ENCODE data around the gene SPPL3.
"Not testable (repeated sequence)": the region's sequence is repeated elsewhere in the genome, so short reads cannot be mapped to it uniquely, and the experiment has no call there.

The SPPL3 gene

GRCh38 chr12:120751389-120751788 lies 152.8 kb downstream of the SPPL3 start:
- no peak for DNase-seq (ENCODE audit: low read depth in 4 of 4, low spot score in 1 of 4)

GRCh38 chr12:120750806-120751205 lies 153.4 kb downstream of the SPPL3 start:
- DNase-seq (ENCODE audit: low read depth in 4 of 4, low spot score in 1 of 4) = no peak

GRCh38 chr12:120749256-120749655 lies 154.9 kb downstream of the SPPL3 start:
- DNase-seq (ENCODE audit: low read depth in 4 of 4, low spot score in 1 of 4) = no peak

- DNase-seq (ENCODE audit: low read depth in 4 of 4, low spot score in 1 of 4) = no peak
Measured at GRCh38 chr12:120748242-120748641, 155.9 kb downstream of the SPPL3 start.

GRCh38 chr12:120744922-120745493 lies 159.2 kb downstream of the SPPL3 start:
- DNase-seq (ENCODE audit: low read depth in 4 of 4, low spot score in 1 of 4) = no peak

- DNase-seq (ENCODE audit: low read depth in 4 of 4, low spot score in 1 of 4) = no peak
Measured at GRCh38 chr12:120741476-120742421, 162.4 kb downstream of the SPPL3 start.

- DNase-seq (ENCODE audit: low read depth in 4 of 4, low spot score in 1 of 4) = no peak
Measured at GRCh38 chr12:120740871-120741270, 163.3 kb downstream of the SPPL3 start.

GRCh38 chr12:120739821-120740613 lies 164.1 kb downstream of the SPPL3 start:
- DNase-seq (ENCODE audit: low read depth in 4 of 4, low spot score in 1 of 4) = no peak

- no peak for DNase-seq (ENCODE audit: low read depth in 4 of 4, low spot score in 1 of 4)
Measured at GRCh38 chr12:120739031-120739762, 165.0 kb downstream of the SPPL3 start.

- DNase-seq (ENCODE audit: low read depth in 4 of 4, low spot score in 1 of 4) = no peak
Measured at GRCh38 chr12:120738252-120739030, 165.7 kb downstream of the SPPL3 start.

- DNase-seq (ENCODE audit: low read depth in 4 of 4, low spot score in 1 of 4) = no peak
Measured at GRCh38 chr12:120737557-120738251, 166.5 kb downstream of the SPPL3 start.

- no peak for DNase-seq (ENCODE audit: low read depth in 4 of 4, low spot score in 1 of 4)
Measured at GRCh38 chr12:120736404-120737331, 167.5 kb downstream of the SPPL3 start.

GRCh38 chr12:120735181-120735580 lies 169.0 kb downstream of the SPPL3 start:
- DNase-seq (ENCODE audit: low read depth in 4 of 4, low spot score in 1 of 4) = no peak

GRCh38 chr12:120734210-120734609 lies 169.9 kb downstream of the SPPL3 start:
- no peak for DNase-seq (ENCODE audit: low read depth in 4 of 4, low spot score in 1 of 4)

GRCh38 chr12:120733574-120733973 lies 170.6 kb downstream of the SPPL3 start:
- no peak for DNase-seq (ENCODE audit: low read depth in 4 of 4, low spot score in 1 of 4)

GRCh38 chr12:120732198-120732597 lies 172.0 kb downstream of the SPPL3 start:
- not testable (repeated sequence) for DNase-seq (ENCODE audit: low read depth in 4 of 4, low spot score in 1 of 4)

- no peak for DNase-seq (ENCODE audit: low read depth in 4 of 4, low spot score in 1 of 4)
Measured at GRCh38 chr12:120726961-120727360, 177.2 kb downstream of the SPPL3 start.

- DNase-seq (ENCODE audit: low read depth in 4 of 4, low spot score in 1 of 4) = no peak
Measured at GRCh38 chr12:120726510-120726793, 177.7 kb downstream of the SPPL3 start.
